GM19240 (cell line): ENCODE data around the gene PARP16.

Experiments used
- DNase-seq: peaks from one replicate; pipeline ENCODE4 v3.0.0; 2011; ENCODE audit warnings: low spot score; ENCODE audit not compliant: insufficient read length

The PARP16 gene

GRCh38 chr15:65208647-65209046 lies 78.0 kb downstream of the PARP16 start:
- DNase-seq: no peak
